SK-N-SH (cell line): ENCODE measurements around the gene ATG4B. TPM values are rescaled to one million over a fixed set of nuclear protein-coding genes. Genes with fewer than 3 reads are reported as not detected.

Experiments
- CTCF ChIA-PET: fragments of 300-600, 350-600 bp; formaldehyde crosslinking; extraction: SDS; loops from one replicate; lab custom pipeline; 2021; lab: Yijun Ruan, JAX
- POLR2A ChIA-PET: fragments of 350-600 bp; sonication (Branson Sonifier 250); formaldehyde crosslinking; extraction: SDS; loops from one replicate; lab custom pipeline; 2020; ENCODE audit warnings: antibody characterized with exemption, inconsistent platforms; lab: Yijun Ruan, JAX
- DNase-seq: peaks from one replicate; pipeline ENCODE4 v3.0.0; 2012
- H2AFZ ChIP-seq: fragments of 200-600 bp; sonication (generic); 2 replicates; pipeline ENCODE4 v1.8.1; 2016; ENCODE audit warnings: antibody characterized with exemption, mild to moderate bottlenecking, low read depth
- H3F3A ChIP-seq: fragments of 200-600 bp; sonication (generic); replicated peaks from 2 replicates; pipeline ENCODE3; 2016; ENCODE audit warnings: antibody characterized with exemption, mild to moderate bottlenecking; ENCODE audit not compliant: insufficient read depth
- H3K27ac ChIP-seq, 2 experiments: fragments of 200-500 bp in 1 of 2; fragments of 200-600 bp in 1 of 2; sonication (Bioruptor generic) in 1 of 2; sonication (generic), shearing (Covaris generic) in 1 of 2; 2 replicates each; pipeline versions ENCODE4 v1.5.1 to v1.6.1; 2014 to 2016; ENCODE audit warnings: low read depth in 2 of 2, inconsistent platforms in 1 of 2, low read length in 1 of 2, mild to moderate bottlenecking in 1 of 2, mixed read lengths in 1 of 2
- H3K27me3 ChIP-seq: fragments of 200-600 bp; sonication (generic), shearing (Covaris generic); 2 replicates; pipeline ENCODE4 v1.6.1; 2016; ENCODE audit warnings: mixed run types; ENCODE audit not compliant: insufficient read depth
- H3K36me3 ChIP-seq, 2 experiments: fragments of 200-500 bp in 1 of 2; fragments of 200-600 bp in 1 of 2; sonication (Bioruptor generic) in 1 of 2; sonication (generic) in 1 of 2; replicated peaks in 1 of 2; 2 replicates each; pipeline versions ENCODE3 to v1.5.1; 2014 to 2016; ENCODE audit warnings: low read length in 1 of 2, mild to moderate bottlenecking in 1 of 2; ENCODE audit not compliant: insufficient read depth in 2 of 2, control insufficient read depth in 1 of 2
- H3K4me1 ChIP-seq, 2 experiments: fragments of 200-500 bp in 1 of 2; fragments of 200-600 bp in 1 of 2; sonication (Bioruptor generic) in 1 of 2; sonication (generic), shearing (Covaris generic) in 1 of 2; 2 replicates each; pipeline versions ENCODE4 v1.5.1 to v1.6.1; 2014 to 2016; ENCODE audit warnings: low read depth in 1 of 2, low read length in 1 of 2, mixed run types in 1 of 2; ENCODE audit not compliant: insufficient read depth in 2 of 2, control insufficient read depth in 1 of 2
- H3K4me2 ChIP-seq: fragments of 200-600 bp; sonication (generic), shearing (Covaris generic); 2 replicates; pipeline ENCODE4 v1.6.1; 2017; ENCODE audit warnings: mixed run types
- H3K4me3 ChIP-seq, 2 experiments: fragments of 200-500 bp in 1 of 2; fragments of 200-600 bp in 1 of 2; sonication (Bioruptor generic) in 1 of 2; sonication (generic), shearing (Covaris generic) in 1 of 2; 2 replicates each; pipeline versions ENCODE4 v1.5.1 to v1.8.1; 2014 to 2016; ENCODE audit warnings: low read depth in 2 of 2, inconsistent platforms in 1 of 2, low read length in 1 of 2, mild to moderate bottlenecking in 1 of 2, mixed read lengths in 1 of 2, moderate library complexity in 1 of 2
- H3K79me2 ChIP-seq: fragments of 200-600 bp; sonication (generic); 2 replicates; pipeline ENCODE4 v1.8.1; 2017; ENCODE audit warnings: mild to moderate bottlenecking; ENCODE audit not compliant: insufficient read depth
- H3K9ac ChIP-seq: fragments of 200-600 bp; sonication (generic); 2 replicates; pipeline ENCODE4 v1.6.1; 2017; ENCODE audit warnings: mixed run types
- H3K9me2 ChIP-seq: fragments of 200-600 bp; sonication (generic); 2 replicates; pipeline ENCODE4 v1.6.1; 2017; ENCODE audit warnings: mixed run types
- H3K9me3 ChIP-seq: fragments of 200-600 bp; sonication (generic); 2 replicates; pipeline ENCODE4 v1.6.1; 2017; ENCODE audit warnings: mixed run types, mild to moderate bottlenecking, moderate library complexity
- H4K20me1 ChIP-seq: fragments of 200-600 bp; sonication (generic); 2 replicates; pipeline ENCODE4 v1.6.1; 2017; ENCODE audit warnings: mild to moderate bottlenecking, mixed run types; ENCODE audit not compliant: insufficient read depth
- EP300 ChIP-seq, 2 experiments: IDR thresholded peaks; 2 replicates each; pipeline versions ENCODE4 v1.4.0 to v1.6.1; 2012; ENCODE audit warnings: borderline replicate concordance in 1 of 2, low read depth in 1 of 2, low read length in 1 of 2
- FOSL2 ChIP-seq: IDR thresholded peaks from 2 replicates; pipeline ENCODE4 v1.4.0; 2012; ENCODE audit warnings: low read depth, mild to moderate bottlenecking, moderate library complexity, borderline replicate concordance
- FOXM1 ChIP-seq: IDR thresholded peaks from 2 replicates; pipeline ENCODE4 v1.4.0; 2012; ENCODE audit warnings: low read depth, mild to moderate bottlenecking
- GATA2 ChIP-seq: sonication (generic); formaldehyde crosslinking; IDR thresholded peaks from 2 replicates; pipeline ENCODE4 v1.5.0; 2020; ENCODE audit warnings: mild to moderate bottlenecking, missing genetic modification reagents
- JUND ChIP-seq: IDR thresholded peaks from 2 replicates; pipeline ENCODE4 v1.4.0; 2012
- MAX ChIP-seq: IDR thresholded peaks from 2 replicates; pipeline ENCODE4 v1.4.0; 2012; ENCODE audit warnings: low read depth
- MEF2A ChIP-seq: IDR thresholded peaks from 2 replicates; pipeline ENCODE4 v1.4.0; 2012; ENCODE audit warnings: low read depth, borderline replicate concordance
- NFIC ChIP-seq: IDR thresholded peaks from 2 replicates; pipeline ENCODE4 v1.4.0; 2012; ENCODE audit warnings: borderline replicate concordance
- NRF1 ChIP-seq: IDR thresholded peaks from 2 replicates; pipeline ENCODE4 v1.6.1; 2012; ENCODE audit warnings: low read depth, mild to moderate bottlenecking, low read length
- PBX3 ChIP-seq: IDR thresholded peaks from 2 replicates; pipeline ENCODE4; 2012
- POLR2AphosphoS5 ChIP-seq: IDR thresholded peaks from 2 replicates; pipeline ENCODE4 v1.6.1; 2012; ENCODE audit warnings: low read depth, low read length
- RAD21 ChIP-seq: IDR thresholded peaks from 2 replicates; pipeline ENCODE4 v1.6.1; 2012; ENCODE audit warnings: mild to moderate bottlenecking, low read length
- RCOR1 ChIP-seq: fragments of 150-350 bp; IDR thresholded peaks from 2 replicates; pipeline ENCODE4 v1.6.1; 2017; ENCODE audit warnings: antibody characterized with exemption, low read length
- REST ChIP-seq: IDR thresholded peaks from 2 replicates; pipeline ENCODE4 v1.6.1; 2012; ENCODE audit warnings: mild to moderate bottlenecking, low read depth, low read length, moderate library complexity
- RFX5 ChIP-seq: IDR thresholded peaks from 2 replicates; pipeline ENCODE4 v1.6.1; 2012; ENCODE audit warnings: mild to moderate bottlenecking, improper control_type of control experiment, low read length
- SIN3A ChIP-seq: IDR thresholded peaks from 2 replicates; pipeline ENCODE4 v1.6.1; 2012; ENCODE audit warnings: low read depth, mild to moderate bottlenecking, low read length, moderate library complexity, borderline replicate concordance
- SMC3 ChIP-seq: IDR thresholded peaks from 2 replicates; pipeline ENCODE4 v1.6.1; 2012; ENCODE audit warnings: low read depth, low read length, improper control_type of control experiment
- TAF1 ChIP-seq: IDR thresholded peaks from 2 replicates; pipeline ENCODE4 v1.6.1; 2012; ENCODE audit warnings: low read depth, mild to moderate bottlenecking, low read length, moderate library complexity, borderline replicate concordance
- TCF12 ChIP-seq: IDR thresholded peaks from 2 replicates; pipeline ENCODE4 v1.4.0; 2012
- TEAD4 ChIP-seq: IDR thresholded peaks from 2 replicates; pipeline ENCODE4 v1.4.0; 2012; ENCODE audit warnings: mild to moderate bottlenecking, borderline replicate concordance; ENCODE audit not compliant: insufficient read depth
- WGBS: methylation state at CpG from one replicate; pipeline ENCODE4 v1.1.6; 2017; ENCODE audit warnings: low lambda C conversion rate; 5-methylcytosine and 5-hydroxymethylcytosine counted together
- polyA plus RNA-seq, 3 experiments: library from polyadenylated mRNA; depleted of rRNA; stranded (reverse); fragments of >200 nt; gene quantifications; 2 replicates each; pipeline ENCODE4 v1.2.3, GENCODE V29; 2012
- TF ChIP-seq, protein P1 (sequence below): IDR thresholded peaks from 2 replicates; pipeline ENCODE4 v1.4.0; 2012; ENCODE audit warnings: low read depth, borderline replicate concordance

The ATG4B gene
- polyA plus RNA-seq, 1 of the 3 experiments (the other 2 are of a cell fraction): 107 TPM

- no peak for TF ChIP-seq REST
- TF ChIP-seq, protein P1, sequence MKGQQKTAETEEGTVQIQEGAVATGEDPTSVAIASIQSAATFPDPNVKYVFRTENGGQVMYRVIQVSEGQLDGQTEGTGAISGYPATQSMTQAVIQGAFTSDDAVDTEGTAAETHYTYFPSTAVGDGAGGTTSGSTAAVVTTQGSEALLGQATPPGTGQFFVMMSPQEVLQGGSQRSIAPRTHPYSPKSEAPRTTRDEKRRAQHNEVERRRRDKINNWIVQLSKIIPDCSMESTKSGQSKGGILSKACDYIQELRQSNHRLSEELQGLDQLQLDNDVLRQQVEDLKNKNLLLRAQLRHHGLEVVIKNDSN: no peak
- no peak for TF ChIP-seq TCF12
- no peak for TF ChIP-seq RFX5
- TF ChIP-seq JUND: no peak
- TF ChIP-seq TAF1: no peak
- no peak for TF ChIP-seq EP300 (IDR thresholded peaks at IDR 0.05; ENCODE audit: borderline replicate concordance in 1 of 2, low read depth in 1 of 2, low read length in 1 of 2)
- no peak for TF ChIP-seq RCOR1
- TF ChIP-seq FOSL2: no peak
- no peak for TF ChIP-seq GATA2
- no peak for TF ChIP-seq NFIC
- TF ChIP-seq MAX: no peak
- no peak for TF ChIP-seq PBX3
- no peak for TF ChIP-seq TEAD4
- no peak for TF ChIP-seq SIN3A
These were observed 17.1 kb downstream of the ATG4B start (continued) for GRCh38 chr2:241654551-241654950.

DNA sequence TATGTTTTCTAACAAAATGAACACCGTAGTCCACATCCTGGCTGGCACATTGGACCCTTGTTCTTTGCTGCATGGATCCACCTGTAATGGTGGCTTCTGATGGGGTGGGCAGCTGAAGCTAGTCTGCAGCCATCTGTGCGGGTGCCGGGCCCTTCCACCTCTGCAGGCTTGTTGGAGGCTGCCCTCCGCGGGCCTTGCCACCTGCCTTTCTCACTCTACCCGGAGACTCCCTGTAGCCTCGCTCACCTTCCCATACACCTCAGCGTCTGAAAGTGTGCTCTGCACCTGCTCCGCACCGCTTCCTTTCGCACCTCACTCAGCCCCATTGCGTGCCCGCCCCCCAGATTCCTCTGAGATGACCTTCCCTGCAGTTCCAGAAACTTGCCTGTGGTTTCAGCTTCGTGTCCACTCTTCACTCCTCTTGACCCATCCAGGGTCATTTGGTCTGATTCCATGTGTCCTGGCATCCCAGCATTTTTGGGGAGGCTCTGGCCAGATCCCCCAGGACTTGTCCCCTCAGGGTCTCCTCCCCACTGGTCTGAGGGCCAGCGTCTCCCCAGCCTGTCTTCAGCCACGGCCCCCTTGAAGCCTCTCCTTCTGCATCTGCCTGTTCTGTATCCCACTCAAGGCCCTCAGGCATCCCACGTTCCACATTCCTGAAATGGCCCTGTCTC lies 18.2 kb downstream of the ATG4B start:
- Histone ChIP-seq H3K27me3 (no peaks in the 10 kb centered on the region), H3K4me1 (no peaks in the 10 kb centered on the region), H3K9me2 (no peaks in the 10 kb centered on the region), H4K20me1 (peaks cover 11% of the 10 kb centered on the region; the same call in 1 of the 2 replicates), H3K9ac (no peak overlapping the region), H3K4me2 (no peak overlapping the region), H3K9me3 (no peaks in the 10 kb centered on the region), H3K4me3 (no peak overlapping the region), H3K36me3 (peaks cover 20 to 62% of the 10 kb centered on the region in 2 experiments), H3K79me2 (peaks cover 21% of the 10 kb centered on the region; the same call in 1 of the 2 replicates), H3F3A (no peaks in the 10 kb centered on the region), H2AFZ (no peak overlapping the region), H3K27ac (no peak overlapping the region)
- WGBS: 95% methylated on average over 17 of the region's 17 CpGs
- DNase-seq: no peak
- POLR2A ChIA-PET: no interaction called here
- CTCF ChIA-PET: interaction anchor here (1.6 kb wide), 1 partner anchor 9 kb away, joined by 4 read pairs; no protein-coding TSS in a partner anchor
- TF ChIP-seq RAD21 (no peak), TEAD4 (no peak), NRF1 (no peak), SMC3 (no peak), TAF1 (no peak), JUND (no peak), SIN3A (no peak), FOXM1 (no peak), POLR2AphosphoS5 (no peak), GATA2 (no peak), MEF2A (no peak), NFIC (no peak), EP300 (IDR thresholded peaks at IDR 0.05; ENCODE audit: borderline replicate concordance in 1 of 2, low read depth in 1 of 2, low read length in 1 of 2) (no peak), RFX5 (no peak)
